ENCODE measurements around the gene FXYD4.
"Not testable (repeated sequence)": the region's sequence is repeated elsewhere in the genome, so short reads cannot be mapped to it uniquely, and the experiment has no call there.

The FXYD4 gene, protein sequence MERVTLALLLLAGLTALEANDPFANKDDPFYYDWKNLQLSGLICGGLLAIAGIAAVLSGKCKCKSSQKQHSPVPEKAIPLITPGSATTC

GRCh38 chr10:43371418-43371817 lies at the start of gene FXYD4:
TSS of gene FXYD4 (plus strand) at chr10:43371636. CDS start at chr10:43373747, 2,111 bp downstream.
- TF ChIP-seq CTCF (IDR thresholded peaks at IDR 0.05; ENCODE audit: borderline replicate concordance, insufficient read depth, low read depth, low read length), result no peak

GRCh38 chr10:43322331-43322730 lies 49.1 kb upstream of the FXYD4 start:
- no peak overlapping the region for H3K4me3 ChIP-seq (ENCODE audit: low read depth, low read length)
- no peak for TF ChIP-seq CTCF (IDR thresholded peaks at IDR 0.05; ENCODE audit: borderline replicate concordance, insufficient read depth, low read depth, low read length)

More at GRCh38 chr10:43371418-43371817, at the start of gene FXYD4:
- no peak within 1 kb of the TSS for H3K4me3 ChIP-seq (ENCODE audit: low read depth, low read length)

GRCh38 chr10:43322769-43323168 lies 48.7 kb upstream of the FXYD4 start:
- no peak for TF ChIP-seq CTCF (IDR thresholded peaks at IDR 0.05; ENCODE audit: borderline replicate concordance, insufficient read depth, low read depth, low read length)
- no peak overlapping the region for H3K4me3 ChIP-seq (ENCODE audit: low read depth, low read length)

GRCh38 chr10:43323245-43323644 lies 48.2 kb upstream of the FXYD4 start:
- no peak for TF ChIP-seq CTCF (IDR thresholded peaks at IDR 0.05; ENCODE audit: borderline replicate concordance, insufficient read depth, low read depth, low read length)
- H3K4me3 ChIP-seq (ENCODE audit: low read depth, low read length), result no peak overlapping the region

DNA sequence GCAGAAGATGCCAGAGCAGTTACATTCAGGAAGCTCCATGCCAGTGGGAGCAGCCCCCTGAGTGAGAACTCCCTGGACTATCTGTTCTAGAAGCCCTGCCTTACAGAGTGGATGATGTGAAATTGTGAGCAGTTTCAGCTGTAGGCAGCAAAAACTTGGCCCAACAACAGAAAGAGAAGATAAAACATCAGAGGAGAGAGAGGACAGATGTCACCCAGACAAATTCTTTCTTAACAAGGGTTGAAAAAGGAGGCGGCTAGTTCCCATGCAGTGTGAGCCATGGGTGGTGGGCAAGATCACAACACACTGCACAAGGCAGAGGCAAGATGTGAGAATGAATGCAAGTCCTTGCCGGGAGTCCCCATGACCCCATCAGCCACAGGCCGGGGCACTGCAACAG lies 46.6 kb upstream of the FXYD4 start:
- no peak for TF ChIP-seq CTCF (IDR thresholded peaks at IDR 0.05; ENCODE audit: borderline replicate concordance, insufficient read depth, low read depth, low read length)
- H3K4me3 ChIP-seq (ENCODE audit: low read depth, low read length), result no peak overlapping the region

DNA sequence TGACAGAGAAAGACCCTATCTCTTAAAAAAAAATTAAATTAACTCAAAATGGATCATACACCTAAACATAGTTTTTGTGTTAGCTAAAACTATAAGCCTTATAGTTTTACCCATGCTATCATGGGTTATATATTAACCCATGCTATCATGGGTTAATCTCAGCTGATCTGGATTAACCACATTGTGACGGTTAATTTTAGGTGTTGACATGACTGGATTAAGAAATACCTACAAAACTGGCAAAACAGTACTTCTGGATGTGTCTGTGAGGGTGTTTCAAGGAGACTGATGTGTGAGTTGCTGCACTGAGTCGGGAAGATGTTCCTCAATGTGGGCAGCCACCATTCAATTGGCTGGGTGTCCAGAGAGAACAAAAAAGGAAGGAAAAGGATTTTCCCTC lies 44.3 kb upstream of the FXYD4 start:
- TF ChIP-seq CTCF (IDR thresholded peaks at IDR 0.05; ENCODE audit: borderline replicate concordance, insufficient read depth, low read depth, low read length), result no peak
- no peak overlapping the region for H3K4me3 ChIP-seq (ENCODE audit: low read depth, low read length)

GRCh38 chr10:43327986-43328385 lies 43.5 kb upstream of the FXYD4 start:
- TF ChIP-seq CTCF (IDR thresholded peaks at IDR 0.05; ENCODE audit: borderline replicate concordance, insufficient read depth, low read depth, low read length), result no peak
- no peak overlapping the region for H3K4me3 ChIP-seq (ENCODE audit: low read depth, low read length)

- not testable (repeated sequence) for H3K4me3 ChIP-seq (ENCODE audit: low read depth, low read length)
Observed at GRCh38 chr10:43328810-43329209, 42.6 kb upstream of the FXYD4 start.

DNA sequence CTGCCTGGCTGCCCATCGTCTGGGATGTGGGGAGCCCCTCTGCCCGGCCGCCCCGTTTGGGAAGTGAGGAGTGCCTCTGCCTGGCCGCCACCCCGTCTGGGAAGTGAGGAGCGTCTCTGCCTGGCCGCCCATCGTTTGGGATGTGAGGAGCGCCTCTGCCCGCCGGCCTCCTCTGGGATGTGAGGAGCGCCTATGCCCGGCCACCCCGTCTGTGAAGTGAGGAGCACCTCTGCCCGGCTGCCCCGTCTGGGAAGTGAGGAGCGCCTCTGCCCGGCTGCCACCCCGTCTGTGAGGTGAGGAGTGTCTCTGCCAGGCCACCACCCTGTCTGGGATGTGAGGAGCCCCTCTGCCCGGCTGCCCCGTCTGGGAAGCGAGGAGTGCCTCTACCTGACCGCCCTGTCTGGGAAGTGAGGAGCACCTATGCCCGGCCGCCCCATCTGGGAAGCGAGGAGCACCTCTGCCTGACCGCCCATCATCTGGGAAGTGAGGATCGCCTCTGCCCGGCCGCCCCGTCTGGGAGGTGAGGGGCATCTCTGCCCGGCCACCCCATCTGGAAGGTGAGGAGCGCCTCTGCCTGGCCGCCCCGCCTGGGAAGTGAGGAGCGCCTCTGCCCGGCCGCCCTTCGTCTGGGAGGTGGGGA lies 42.1 kb upstream of the FXYD4 start:
- H3K4me3 ChIP-seq (ENCODE audit: low read depth, low read length), result not testable (repeated sequence)

- not testable (repeated sequence) for H3K4me3 ChIP-seq (ENCODE audit: low read depth, low read length)
Observed at GRCh38 chr10:43330049-43330823, 41.2 kb upstream of the FXYD4 start.
